ENCODE results near the gene SCOC.
"Not testable (repeated sequence)": the region's sequence is repeated elsewhere in the genome, so short reads cannot be mapped to it uniquely, and the experiment has no call there.

SCOC gene

DNA sequence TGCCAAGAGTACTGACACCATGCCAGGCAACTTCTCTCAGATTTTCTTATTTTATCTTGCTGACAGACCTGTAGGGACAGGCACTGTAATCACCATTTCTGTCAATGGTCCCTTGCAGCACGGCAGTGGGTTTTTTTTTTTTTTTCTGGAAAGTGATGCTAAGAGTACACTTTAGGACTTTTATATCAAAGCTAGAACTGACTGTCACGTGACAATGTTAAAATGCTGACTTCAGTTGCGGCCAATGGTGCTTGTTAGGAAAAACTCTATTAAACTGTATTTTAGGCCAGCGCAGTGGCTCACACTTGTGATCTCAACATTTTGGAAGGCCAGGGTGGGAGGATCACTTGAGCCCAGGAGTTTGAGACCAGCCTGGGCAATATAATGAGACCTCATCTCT is 12.3 kb upstream of the SCOC start:
- no peak for DNase-seq (ENCODE audit: low spot score)

DNA sequence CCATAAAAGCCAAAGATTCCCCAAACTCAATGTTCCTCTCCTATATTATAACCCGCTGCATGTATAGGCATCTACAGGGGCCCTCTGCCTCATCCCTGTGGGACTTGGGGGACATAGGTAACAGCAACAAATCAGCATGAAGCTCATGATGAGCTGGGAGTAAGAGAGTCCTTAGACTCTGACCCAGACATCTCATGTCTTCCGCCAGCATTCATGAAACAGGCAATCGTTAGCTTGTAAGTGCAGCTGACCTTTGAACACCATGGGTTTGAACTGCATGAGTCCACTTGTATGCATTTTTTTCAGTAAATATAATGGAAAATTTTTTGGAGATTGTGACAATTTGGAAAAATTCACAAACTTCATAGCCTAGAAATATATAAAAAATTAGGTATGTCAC is 10.4 kb upstream of the SCOC start:
- peak; percentile 17 for DNase-seq (ENCODE audit: low spot score)

DNA sequence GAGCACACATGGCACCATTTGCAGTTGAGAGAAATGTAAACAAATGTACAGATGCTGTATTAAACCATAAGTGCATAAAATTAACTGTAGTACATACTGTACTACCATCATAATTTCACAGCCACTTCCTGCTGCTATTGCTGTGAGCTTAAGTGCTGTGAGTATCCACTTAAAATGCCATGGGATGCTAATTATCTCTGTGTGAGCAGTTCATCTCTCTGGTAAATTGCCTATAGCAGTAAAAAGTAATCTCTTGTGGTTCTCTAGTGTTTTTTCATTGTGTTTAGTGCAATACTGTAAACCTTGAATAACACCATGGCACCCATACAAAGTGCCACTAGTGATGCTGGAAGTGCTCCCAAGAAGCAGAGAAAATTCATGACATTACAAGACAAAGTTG is 9.9 kb upstream of the SCOC start:
- DNase-seq (ENCODE audit: low spot score) = no peak

DNA sequence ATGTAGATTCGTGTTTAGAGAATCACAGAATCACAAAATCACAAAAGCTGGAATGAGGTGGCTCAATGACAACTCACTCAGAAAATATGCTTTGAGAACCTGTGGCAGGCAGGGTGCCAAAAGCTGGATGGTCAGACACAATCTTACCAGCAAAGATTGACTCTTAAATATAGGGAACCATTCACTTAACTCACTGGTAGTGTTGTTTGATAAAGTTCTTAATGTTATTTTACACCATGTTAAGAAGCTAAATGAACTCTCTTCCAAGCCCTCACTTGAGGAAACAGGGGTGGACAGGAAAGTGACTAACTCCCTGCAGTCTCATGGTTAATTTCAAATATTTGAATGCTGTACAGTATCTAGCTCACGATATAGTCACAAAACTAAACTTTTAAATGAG is 5.7 kb upstream of the SCOC start:
- no peak for DNase-seq (ENCODE audit: low spot score)

DNA sequence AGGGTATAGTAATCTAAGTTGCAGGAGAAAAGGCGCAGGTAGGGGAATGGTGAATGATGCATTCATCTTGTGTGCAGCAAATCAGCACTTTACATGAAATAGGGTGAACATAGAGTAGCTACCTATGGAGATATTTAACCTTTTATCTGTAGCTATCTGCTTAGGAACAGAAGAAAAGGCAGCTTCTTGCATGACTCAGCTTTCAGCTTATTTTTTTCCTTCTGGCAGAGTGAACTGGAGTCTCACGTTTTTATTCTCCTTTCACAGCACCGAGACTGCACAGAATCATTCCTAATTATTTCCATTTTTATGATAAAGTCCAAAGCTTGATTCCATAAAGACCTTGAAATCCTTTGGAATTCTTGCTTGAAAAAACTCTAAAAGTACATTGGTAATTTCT is 4.8 kb upstream of the SCOC start:
- no peak for DNase-seq (ENCODE audit: low spot score)

DNA sequence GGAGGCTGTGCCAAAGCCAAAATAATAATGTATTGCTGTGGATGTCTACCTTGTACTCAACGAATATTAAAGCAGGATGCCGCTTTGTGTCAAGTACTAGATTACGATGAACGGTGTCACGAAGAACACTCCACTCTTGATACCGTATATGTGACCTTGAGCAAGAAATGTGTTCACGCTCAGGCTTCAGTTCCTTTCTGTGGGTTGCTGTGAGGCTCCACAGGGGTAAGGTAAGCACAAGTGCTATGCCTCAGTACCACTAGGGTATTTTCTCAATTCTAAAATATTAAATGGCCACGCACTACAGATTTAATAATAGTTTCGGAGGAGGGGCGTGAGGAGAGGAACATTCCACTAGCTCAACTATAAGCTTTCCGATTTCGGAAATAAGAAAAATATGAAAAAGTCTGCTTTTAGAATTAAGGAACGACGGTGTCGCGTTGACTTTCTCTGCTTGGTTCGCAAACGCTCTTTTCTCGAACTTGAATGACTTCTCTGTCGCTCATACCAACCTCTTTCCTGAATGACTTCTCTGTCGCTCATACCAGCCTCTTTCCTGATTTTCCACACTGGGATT is 607 bp upstream of the SCOC start:
- DNase-seq (ENCODE audit: low spot score) = no peak

DNA sequence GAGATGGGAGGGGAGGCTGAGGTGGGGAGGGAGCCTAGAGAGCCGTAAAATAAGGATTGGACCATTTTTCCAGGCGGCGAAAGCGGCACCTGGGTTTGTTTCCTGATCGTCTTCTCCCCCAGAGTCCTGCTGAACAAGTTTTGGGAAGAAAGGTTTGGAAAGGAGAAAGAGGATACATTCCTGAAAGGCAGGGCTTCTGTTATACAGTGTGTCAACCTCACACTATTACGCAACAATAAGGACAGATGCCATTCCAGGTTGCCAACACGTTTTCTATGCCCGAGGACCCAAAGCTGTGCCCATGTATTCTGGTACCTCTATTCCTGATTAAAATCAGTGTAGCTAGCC is 658 bp downstream of the SCOC start:
- no peak for DNase-seq (ENCODE audit: low spot score)

DNA sequence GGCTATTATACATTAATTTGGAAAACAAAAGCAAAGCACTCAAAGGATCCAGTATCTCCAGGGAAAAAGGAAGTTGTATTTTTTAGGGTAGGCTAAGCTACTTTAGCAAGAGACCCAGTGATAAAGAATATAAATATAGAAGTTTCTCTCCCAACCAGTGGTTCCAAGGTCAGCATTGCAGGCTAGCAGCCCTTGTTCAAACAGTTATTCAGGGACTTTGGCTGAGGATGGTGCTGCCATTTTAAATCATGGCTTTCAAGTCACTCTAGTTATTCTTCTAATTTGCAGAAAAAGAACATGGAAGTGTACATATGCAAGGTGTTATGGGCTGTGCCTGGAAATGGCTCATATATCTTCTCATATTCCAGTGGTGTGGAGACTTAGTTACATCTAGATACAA is 9.3 kb downstream of the SCOC start:
- DNase-seq (ENCODE audit: low spot score) = no peak

DNA sequence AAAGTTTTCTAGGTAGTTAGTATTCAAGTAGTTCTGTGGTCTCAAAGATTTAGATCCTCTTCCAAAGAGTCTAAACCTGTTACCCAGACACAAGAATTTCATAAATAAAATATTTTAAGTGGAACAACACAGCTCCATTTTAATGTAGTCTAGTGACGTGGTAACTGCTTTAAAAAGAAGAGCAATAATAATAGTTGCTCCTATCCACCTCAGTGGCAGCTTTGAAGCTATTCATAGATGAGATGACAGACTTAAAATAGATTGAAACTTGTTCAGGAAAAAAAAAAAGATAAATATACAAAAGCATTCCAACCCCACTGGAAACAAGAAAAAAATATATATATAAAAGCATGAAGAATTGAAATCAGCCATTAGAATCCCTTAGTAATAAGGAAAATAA is 14.6 kb downstream of the SCOC start:
- no peak for DNase-seq (ENCODE audit: low spot score)

DNA sequence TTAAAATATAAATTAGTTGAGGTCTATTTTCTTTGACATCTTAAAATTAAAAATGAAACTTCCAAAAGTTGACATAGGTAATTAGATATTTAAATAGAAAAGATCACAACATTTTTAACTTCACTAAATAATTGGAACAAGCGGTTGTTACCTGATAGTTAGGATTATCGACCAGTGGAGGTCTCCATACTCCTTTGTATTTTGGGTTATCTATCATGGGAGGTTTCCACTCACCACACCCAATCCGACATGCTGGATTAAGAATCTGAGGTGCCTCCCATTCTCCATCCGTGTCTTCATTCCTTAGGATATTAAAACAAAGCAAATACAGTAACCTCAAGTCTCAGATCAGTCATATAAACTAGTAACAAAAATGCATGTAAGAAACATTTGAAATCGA is 22.2 kb downstream of the SCOC start:
- no peak for DNase-seq (ENCODE audit: low spot score)

DNA sequence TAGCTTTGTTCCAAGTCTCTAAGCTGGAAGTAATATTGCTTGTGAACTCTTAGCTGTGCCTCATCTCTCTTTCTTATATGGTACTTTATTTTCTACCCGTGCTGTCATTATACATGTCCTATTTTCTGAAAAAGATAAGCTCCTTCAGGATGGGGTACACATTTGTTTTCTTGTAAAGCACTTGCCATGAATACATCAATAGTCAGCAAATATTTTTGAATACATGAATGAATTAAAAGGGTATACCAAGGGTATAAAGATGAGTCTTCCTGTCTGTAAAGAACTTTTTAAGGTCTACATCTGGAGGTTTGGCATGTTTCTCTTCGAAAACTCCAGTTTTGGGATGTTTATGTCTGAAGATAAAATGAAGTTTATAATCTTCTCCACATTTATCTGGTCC is 26.7 kb downstream of the SCOC start:
- DNase-seq (ENCODE audit: low spot score) = no peak

DNA sequence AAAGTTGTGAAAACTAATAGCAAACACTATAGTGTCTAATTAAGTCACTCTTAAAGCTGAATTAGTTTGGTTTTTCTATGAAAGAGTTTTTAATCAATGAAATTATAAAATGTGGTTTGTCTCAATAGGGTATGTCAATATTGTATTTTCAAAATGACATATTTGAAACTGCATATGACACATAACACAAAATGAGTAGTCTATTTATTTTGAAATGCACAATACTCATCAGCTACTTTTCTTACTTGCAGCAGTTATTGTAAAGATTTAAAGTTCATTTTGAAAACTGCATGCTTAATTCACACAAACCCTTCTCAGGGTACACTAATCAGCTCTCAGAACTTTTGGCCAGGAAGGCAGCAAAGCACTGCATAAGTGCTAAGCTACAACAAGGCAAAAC is 32.8 kb downstream of the SCOC start:
- DNase-seq (ENCODE audit: low spot score) = no peak

DNA sequence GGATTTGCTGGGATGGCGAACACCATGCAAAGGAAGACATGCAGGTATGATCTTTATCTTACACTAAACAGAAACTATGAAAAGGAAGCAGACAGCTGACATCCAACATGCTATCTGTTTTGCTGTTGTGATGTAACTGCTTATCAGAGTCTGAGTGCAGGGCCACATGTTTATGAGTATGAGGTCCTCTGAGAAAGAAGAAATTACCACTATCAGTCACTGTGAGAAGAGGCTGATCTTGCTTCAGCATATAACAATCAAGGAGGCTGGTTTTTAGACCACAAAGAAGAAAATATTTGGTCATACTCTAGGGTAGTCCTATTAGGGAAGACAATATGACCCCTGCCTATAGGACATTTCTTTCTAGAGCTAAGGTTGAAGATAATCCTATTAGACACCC is 35.5 kb downstream of the SCOC start:
- no peak for DNase-seq (ENCODE audit: low spot score)

DNA sequence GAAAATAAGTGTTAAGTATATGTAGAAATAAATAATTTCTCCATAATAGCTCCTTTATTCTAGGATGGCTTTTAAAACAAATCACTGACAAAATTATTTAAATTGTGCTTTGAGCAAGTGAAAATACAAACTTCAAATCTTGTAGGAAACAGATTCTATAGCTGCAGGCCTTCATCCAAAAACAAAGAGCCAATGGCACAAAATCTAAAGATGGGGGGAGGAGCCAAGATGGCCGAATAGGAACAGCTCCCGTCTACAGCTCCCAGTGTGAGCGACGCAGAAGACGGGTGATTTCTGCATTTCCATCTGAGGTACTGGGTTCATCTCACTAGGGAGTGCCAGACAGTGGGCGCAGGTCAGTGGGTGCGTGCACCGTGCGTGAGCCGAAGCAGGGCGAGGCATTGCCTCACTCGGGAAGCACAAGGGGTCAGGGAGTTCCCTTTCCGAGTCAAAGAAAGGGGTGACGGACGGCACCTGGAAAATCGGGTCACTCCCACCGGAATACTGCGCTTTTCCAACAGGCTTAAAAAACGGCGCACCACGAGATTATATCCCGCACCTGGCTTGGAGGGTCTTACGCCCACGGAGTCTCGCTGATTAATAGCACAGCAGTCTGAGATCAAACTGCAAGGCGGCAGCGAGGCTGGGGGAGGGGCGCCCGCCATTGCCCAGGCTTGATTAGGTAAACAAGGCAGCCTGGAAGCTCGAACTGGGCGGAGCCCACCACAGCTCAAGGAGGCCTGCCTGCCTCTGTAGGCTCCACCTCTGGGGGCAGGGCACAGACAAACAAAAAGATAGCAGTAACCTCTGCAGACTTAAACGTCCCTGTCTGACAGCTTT is 39.9 kb downstream of the SCOC start:
- not testable (repeated sequence) for DNase-seq (ENCODE audit: low spot score)

DNA sequence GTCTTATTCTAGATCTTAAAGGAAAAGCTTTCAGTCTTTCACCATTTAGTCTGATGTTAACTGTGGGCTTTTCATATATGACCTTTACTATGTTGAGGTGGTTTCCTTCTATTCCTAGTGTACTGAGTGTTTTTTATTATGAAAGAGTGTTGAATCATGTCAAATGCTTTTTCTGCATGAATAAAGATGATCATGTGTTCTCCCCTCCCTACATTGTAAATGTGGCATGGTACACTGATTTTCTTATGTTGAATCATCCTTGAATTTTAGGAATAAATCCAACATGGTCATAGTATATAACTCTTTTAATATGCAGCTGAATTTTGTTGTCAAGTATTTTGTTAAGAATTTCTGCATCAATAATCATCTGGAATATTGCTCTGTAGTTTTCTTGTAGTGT is 49.7 kb downstream of the SCOC start:
- DNase-seq (ENCODE audit: low spot score) = no peak

DNA sequence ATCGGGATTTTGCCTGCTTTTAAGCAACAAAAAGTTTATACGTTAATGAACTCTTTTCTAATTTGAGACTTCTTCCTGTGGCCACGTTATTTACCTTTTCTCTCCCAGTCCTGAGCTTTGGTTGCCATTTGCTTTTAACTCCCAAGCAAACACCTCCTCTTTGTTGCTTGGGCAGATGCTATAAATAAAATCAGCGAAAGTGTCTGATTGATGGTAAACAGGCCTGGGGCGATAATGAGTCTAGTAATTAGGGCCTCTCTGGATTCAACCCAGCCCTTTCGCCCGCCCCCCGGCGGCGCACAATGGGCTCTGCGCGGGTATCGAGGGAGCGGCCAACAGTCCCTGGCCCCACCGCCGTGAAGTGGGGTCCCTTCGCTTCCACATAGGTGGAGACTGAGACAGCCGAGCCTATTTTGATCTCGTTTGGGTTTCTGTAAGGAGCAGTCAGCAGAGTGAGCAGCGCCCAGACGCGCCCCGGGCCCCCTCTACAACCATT is 53.2 kb downstream of the SCOC start:
- peak; percentile 23 for DNase-seq (ENCODE audit: low spot score)

DNA sequence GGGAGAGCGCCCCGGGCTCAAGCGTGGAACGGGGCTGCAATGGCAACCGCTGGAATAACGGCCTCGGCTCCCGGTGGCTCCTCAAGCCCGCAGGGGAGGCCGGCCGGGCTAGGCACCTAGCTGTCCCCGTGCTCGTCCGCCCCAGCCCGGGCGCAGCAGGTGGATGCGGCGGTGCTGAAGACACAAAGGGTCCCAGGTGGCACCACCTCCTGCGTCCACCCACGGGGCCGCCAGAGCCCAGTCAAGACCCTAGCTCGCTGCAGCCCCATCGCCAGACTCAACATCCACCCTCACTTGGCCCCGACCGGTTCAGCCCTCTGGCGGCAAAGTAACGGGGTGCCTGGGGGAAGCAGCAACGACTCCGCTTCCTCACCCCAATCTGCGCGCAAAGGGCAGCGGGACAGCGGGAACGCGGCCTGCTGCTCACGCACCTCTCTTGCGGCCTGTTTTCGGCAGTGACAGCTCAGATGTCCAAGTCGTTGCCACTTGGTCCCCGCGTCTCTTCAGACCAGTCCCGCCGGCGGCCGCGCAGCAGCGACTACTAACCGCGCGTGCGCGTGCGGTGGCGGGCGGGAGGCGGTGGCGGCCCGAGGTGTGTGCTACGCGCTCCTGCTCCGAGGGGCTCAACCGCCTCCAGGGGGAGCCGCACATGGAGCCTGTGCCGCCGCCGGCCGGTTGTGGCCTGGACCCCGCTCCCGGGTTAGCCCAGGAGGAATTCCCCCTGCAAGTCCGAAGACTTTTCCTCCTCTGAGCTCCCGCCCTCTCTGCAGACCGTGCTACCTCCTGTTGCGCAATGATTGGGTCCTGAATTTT is 53.9 kb downstream of the SCOC start, which contains the start of gene CLGN:
TSS of gene CLGN (minus strand) at position 543 of the 813 bp plus-strand sequence. CDS start 14,570 bp downstream, outside the sequence.
- peak; percentile 83 for DNase-seq (ENCODE audit: low spot score)

DNA sequence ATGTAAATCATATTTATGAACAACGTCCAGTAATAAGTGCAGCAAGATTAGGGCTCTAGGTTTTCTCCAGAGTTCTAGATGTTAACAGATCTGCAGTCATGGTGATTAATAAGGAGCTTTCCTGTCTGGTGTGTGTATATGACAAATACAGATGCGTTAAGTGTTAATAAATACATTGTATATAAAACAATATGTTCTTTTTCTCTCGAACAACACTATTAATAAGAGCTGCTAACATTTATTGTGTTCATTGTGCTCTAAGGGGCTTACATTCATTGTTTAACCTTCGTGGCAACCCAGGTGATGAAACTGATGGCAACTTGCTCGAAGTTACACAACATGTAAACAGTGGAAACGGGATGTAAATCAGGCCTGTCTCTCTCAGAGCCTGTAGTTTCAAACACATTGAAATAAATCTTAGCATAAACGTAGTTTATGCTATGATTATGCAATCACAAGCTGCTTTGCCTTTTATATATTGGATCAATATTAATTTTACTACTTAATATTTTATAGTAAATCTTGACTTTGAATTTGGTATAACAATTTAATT is 54.5 kb downstream of the SCOC start:
- peak; percentile 52 for DNase-seq (ENCODE audit: low spot score)

All from HuH-7 (cell line).